NCI-H2227 (cell line): ENCODE measurements around the gene AASDH.
A peak's percentile ranks its signal among the peaks of the same experiment; 100 is the strongest.

Experiments used
- DNase-seq: peaks from one replicate; lab custom pipeline; 2025; ENCODE audit not compliant: unreplicated experiment; lab: John Stamatoyannopoulos, UW

Gene AASDH

GRCh38 chr4:56316011-56316650 lies 71.2 kb downstream of the AASDH start:
- no peak for DNase-seq

- DNase-seq, result no peak
Observed at GRCh38 chr4:56315543-56315942, 71.7 kb downstream of the AASDH start.

DNA sequence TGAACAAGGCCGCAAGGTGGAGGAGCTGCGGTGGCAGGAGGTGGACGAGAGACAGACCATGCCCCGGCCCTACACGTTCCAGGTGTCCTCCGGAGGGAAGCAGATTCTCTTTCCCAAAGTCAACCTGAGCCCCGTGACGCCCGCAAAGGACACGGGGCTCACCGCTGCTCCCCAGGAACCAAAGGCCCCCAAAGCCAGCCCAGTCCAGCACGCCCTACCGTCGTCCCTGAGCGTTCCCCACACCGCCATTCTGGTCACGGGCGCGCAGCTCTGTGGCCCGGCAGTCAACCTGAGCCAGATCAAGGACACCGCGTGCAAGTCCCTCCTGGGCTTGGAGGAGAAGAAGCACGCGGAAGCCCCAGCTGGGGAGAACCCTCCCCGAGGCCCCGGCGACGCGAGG lies 72.2 kb downstream of the AASDH start:
- no peak for DNase-seq

DNA sequence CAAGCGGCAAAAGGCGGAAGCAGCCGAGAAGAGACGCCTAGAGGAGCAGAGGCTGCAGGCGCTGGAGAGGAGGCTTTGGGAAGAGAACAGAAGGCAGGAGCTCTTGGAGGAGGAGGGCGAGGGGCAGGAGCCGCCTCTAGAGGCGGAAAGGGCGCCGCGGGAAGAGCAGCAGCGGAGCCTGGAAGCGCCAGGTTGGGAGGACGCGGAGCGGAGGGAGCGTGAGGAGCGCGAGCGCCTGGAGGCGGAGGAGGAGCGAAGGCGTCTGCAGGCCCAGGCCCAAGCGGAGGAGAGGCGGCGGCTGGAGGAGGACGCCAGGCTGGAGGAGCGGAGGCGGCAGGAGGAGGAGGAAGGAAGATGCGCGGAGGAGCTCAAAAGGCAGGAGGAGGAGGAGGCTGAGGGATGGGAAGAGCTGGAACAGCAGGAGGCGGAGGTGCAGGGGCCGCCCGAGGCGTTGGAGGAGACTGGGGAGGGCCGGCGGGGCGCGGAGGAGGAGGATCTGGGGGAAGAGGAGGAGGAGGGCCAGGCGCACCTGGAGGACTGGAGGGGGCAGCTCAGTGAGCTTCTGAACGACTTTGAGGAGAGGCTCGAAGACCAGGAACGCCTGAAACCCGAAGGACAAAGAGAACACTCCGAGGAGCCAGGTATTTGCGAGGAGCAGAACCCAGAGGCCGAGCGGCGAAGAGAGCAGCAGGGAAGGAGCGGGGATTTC lies 72.9 kb downstream of the AASDH start:
- no peak for DNase-seq

DNA sequence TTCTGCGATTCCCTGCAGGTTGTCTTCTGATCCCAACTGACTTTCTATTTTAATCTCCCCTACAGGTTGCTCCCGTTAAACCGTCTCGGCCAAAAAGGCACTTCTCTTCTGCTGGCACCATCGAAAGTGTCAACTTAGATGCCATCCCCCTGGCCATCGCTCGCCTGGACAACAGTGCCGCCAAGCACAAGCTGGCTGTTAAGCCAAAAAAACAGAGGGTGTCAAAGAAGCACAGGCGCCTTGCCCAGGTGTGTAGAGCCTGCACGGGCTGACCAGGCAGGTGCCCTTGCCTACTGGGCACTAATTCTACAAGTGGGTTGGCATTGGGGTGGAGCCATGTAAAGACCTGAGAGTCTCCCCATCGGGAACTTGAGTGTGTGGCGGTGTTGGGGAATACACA lies 74.2 kb downstream of the AASDH start:
- no peak for DNase-seq

DNA sequence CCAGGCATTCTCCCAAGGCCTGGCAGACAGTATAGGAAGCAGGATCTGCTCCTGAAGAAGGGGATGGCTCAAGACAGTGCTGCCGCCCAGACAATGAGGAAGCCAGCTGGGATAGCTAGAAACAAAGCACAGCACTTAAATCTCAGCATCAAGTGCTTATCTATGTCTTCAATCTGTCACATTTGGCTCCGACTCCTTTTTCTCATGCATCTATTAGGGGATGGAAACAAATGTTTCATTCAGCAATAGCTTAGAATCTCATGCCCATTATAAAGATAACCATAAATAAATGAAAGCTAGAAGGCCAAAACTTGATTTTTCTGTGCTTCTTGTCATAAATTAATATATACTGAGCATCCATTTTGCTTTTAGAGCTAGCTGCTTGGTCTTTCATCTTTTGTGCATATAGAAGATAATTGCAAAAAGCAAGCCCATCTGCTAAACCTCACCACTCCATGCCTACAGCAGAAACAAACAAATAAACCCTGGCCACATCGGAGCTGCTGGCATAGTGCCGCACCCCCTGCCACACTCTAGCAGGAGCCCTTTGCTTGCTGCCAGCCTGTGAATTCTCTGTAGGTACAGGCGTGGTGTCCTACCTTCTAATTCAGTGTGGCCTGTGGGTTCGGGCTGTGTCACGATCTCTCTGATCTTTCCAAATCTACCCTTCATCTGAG lies 75.9 kb downstream of the AASDH start:
- no peak for DNase-seq

GRCh38 chr4:56310401-56311125 lies 76.7 kb downstream of the AASDH start:
- no peak for DNase-seq

DNA sequence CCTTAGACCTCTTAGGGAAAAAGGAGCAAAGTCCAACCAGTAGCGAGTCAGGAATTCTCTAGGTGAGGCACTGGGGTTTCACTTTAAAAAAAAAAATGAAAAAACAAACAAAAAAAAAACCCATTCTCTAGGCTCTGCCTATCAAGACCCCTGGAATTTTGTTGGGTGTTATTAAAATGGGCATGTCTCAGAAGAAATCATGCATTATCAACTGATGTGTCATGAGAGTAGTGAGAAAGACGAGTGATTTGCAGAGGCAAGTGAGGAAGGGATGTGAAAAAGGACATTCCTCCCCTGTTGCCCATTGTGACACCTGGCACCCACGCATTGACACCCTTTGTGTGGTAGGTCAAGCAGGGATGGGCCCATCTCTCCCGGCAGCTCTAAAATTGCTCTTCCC lies 78.9 kb downstream of the AASDH start:
- DNase-seq, result no peak

DNA sequence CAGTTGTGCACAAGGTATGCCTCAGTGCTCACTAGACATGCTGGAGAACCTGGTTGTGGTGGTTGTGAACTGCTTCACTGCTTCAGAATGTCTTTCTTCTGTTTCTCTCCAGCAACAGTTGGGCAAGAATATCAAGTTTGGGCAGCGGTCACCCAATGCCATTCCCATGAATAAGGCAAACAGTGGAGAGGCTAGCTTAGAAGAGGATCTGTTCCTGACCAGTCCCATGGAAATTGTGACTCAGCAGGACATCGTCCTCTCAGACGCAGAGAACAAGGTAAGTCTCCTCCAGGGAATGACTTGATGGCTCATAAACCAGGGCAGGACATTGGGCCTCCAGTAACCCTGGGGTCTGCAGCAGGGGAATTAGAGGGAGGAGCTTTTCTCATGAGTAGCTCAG lies 79.9 kb downstream of the AASDH start:
- no peak for DNase-seq

DNA sequence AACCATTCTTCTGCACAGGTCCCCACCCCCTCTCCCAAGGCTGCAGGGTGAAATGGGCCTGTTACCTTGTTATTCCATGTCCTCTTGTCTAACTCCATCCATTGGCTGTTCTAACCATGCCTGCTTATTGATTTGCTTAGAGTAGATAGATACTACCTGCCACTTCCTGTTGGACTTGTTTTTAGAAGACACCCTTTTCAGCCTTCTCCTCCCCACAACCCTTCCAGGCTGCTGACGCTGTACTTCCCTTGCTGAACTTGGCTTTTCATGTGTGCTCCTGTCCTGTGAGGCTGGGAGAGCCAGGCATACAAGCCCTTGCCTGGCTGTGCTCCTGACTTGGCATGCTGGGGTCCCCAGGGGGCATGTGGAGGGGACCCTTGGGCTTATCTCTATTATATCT lies 81.9 kb downstream of the AASDH start:
- no peak for DNase-seq

DNA sequence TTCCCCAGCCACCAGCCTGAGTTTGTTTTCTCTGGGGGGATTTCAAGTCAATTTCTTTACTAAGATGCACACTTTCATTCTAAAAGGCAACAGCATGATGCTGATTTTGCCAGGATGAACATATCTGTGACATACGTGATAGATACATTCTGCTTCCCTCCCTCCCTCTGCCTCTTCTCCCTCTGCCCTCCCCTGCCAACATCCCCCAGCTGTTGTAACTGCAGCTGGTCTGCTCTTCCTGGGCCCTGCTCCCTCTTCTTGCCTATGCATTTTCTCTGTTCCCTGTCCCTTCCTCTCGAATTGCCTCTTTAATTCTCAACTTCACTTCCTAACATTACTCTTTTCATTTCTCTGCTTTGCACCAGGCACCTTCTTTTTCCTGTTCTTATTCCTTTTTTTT lies 83.4 kb downstream of the AASDH start:
- DNase-seq, result no peak

DNA sequence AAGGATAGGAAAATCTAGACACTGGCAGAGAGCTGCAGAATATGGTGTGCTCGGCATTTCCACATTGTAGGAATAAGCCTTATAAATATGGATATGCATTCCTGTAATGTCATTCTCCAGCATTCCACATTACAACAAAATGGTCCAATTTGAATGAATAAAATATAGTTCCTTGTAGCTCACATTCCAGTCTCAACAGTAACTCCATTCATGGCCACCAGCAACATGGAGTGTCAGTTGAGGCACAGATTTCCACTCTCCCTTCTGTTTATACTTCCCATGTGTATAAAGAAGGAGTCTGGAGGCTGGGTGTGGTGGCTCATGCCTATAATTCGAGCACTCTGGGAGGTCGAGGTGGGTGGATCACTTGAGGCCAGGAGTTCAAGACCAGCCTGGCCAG lies 84.5 kb downstream of the AASDH start:
- DNase-seq, result no peak

- DNase-seq, result no peak
Observed at GRCh38 chr4:56301997-56302496, 85.2 kb downstream of the AASDH start.

DNA sequence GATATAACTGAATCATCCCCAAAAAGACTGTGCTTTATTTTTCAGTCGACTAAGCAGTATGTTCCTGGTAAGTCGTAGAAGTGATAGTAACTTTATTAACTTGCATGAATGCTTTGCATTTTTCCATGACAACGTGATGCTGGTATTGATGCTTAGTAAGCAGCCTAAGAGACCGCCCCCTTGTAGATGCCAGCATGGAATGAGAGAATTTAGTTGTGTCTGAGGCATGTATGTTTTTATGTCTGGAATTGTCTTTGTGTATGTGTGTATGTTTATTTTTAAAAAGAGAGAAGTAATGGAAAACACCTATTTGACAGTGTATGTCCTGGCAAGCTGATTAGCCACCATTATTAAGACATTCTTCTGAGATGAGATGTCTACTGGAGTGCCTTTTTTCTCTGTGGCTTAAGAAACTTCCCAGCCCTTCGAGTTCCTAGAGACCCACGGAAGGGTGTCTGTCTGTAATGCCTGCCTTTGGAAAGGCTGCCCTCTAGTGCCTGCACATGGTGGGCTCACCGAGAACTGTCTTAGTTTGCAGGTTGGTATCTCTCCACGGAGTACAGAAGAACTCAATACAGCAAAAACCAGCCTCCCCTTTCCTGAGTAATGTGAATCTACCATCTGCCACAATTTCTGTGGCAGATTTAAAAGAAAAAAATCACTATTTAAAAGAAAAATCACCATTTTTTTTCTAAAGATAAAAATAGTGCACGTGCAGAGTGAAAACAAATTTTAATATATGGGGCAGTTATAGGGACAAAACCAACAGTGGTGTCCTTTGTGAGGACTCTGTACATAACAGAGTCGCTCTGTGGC lies 85.9 kb downstream of the AASDH start:
- DNase-seq, result peak; percentile 75

DNA sequence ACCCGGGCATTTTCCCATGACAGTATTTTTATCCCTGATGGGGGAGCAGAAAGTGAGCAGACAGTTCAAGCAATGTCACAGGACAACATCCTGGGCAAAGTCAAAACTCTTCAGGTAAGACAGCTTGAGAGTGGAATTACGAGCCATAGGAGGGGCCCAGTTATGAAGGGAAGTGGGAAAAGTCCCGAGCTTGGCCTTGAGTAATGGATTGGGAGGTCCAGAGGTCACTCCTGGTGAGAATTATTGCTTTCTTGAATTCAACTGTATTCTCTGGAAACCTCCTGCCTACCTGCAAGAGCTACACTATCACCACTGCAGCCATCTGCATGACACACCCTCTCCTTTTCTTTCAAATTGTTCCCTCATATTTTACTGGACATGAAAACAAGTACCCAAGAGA lies 89.1 kb downstream of the AASDH start:
- DNase-seq, result no peak

DNA sequence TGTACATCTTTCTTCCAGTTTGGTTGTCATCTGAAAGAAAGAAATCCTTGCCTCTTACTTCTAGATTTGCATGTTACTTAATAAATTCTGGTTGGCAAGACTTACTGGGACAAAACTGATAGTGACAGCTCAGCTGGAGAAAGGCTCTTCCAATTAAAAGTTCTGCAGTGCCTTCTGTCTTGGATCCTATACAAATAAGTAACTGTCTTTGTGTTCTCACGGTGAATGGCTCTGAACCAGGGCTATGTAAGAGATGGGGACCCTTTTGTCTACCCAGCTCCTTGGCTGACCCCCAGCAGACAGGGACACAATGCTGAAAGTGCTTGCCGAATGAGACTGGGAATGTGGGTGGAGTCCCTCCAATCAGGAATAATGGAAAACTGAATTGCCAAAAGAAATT lies 89.5 kb downstream of the AASDH start:
- no peak for DNase-seq

DNA sequence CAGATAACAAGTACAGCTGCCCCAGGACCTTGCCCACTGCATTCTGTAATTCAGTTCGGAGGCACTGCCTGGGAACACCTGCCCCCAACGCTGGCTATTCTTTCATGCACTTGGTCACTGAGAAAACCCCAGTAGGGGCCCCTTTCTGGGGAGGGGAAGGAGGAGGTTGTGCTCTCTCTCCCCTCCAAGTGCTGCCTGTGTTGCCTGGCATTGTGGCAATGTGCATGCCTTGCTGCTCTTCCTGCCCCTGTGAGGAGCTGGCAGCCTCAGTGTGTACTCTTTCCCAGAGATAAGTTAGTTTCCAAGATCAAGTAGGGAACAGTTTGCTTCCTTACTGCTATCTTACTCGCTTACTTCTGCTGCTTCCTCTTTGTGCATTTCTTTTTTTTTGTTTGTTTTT lies 90.8 kb downstream of the AASDH start:
- no peak for DNase-seq

GRCh38 chr4:56293121-56293520 lies 94.2 kb downstream of the AASDH start:
- DNase-seq, result no peak

GRCh38 chr4:56289934-56290333 lies 97.4 kb downstream of the AASDH start:
- DNase-seq, result no peak

GRCh38 chr4:56288663-56289062 lies 98.6 kb downstream of the AASDH start:
- DNase-seq, result no peak
